Posterior vena cava (tissue), 2 donors: ENCODE results near the gene EXOC6. TPM values are rescaled to one million over a fixed set of nuclear protein-coding genes. Genes with fewer than 3 reads are reported as not detected.

ENCODE experiments used
- DNase-seq: peaks from one replicate; pipeline ENCODE4 v3.0.0-alpha.2; 2020; ENCODE audit warnings: low spot score
- intact Hi-C, 2 donors: fragments of 100-400 bp; cut with DNase I; formaldehyde crosslinking; loops; one replicate each; pipeline versions ENCODE4 v1.14.1 to v1.14.2; 2022 to 2023
- total RNA-seq, 2 donors: library from RNA; stranded (reverse); fragmentation: NEBNext Ultra II Directional; extraction: Animal tissue kit (Norgen Biotek cat#: 25700); gene quantifications; one replicate each; pipeline ENCODE4 v1.2.1, GENCODE V29; 2021
- donor health status: DM: yes; HTN: yes; CAD: no.
- donor health status: DM: yes; HTN: yes; CAD: no.

Gene EXOC6
- total RNA-seq, 2 donors from 2014 or later = 13.1 to 17.6 TPM

- DNase-seq = no peak
Observed at GRCh38 chr10:92832121-92832520, 16.2 kb upstream of the EXOC6 start.

GRCh38 chr10:92832998-92833650, 15.2 kb upstream of the EXOC6 start:
- DNase-seq = no peak
- intact Hi-C loops = no loop called here

More at GRCh38 chr10:92832121-92832520, 16.2 kb upstream of the EXOC6 start:
- intact Hi-C loops = no loop called here

GRCh38 chr10:92834331-92834730, 14.0 kb upstream of the EXOC6 start:
- intact Hi-C loops = no loop called here
- no peak for DNase-seq

GRCh38 chr10:92834986-92835385, 13.3 kb upstream of the EXOC6 start:
- intact Hi-C loops = no loop called here
- no peak for DNase-seq

GRCh38 chr10:92837456-92837855, 10.9 kb upstream of the EXOC6 start:
- no peak for DNase-seq
- intact Hi-C loops = no loop called here

- peak; percentile 88 for DNase-seq
- intact Hi-C loops = loop anchor here in 1 of 2 donors (5.0 kb wide), 2 partner anchors 43 to 1212 kb away; no protein-coding TSS in a partner anchor
Observed at GRCh38 chr10:92839191-92840085, 8.9 kb upstream of the EXOC6 start.

- intact Hi-C loops = loop anchor here in 1 of 2 donors (5.0 kb wide), 2 partner anchors 38 to 1217 kb away; no protein-coding TSS in a partner anchor
- no peak for DNase-seq
Observed at GRCh38 chr10:92844746-92845145, 3.6 kb upstream of the EXOC6 start.

- intact Hi-C loops = no loop called here
- no peak for DNase-seq
Observed at GRCh38 chr10:92845921-92846320, 2.4 kb upstream of the EXOC6 start.

GRCh38 chr10:92846344-92846743, 2.0 kb upstream of the EXOC6 start:
- intact Hi-C loops = no loop called here
- no peak for DNase-seq

- DNase-seq = no peak
- intact Hi-C loops = no loop called here
Observed at GRCh38 chr10:92846854-92847201, 1.5 kb upstream of the EXOC6 start.

- no peak for DNase-seq
- intact Hi-C loops = no loop called here
Observed at GRCh38 chr10:92847202-92847864, 987 bp upstream of the EXOC6 start.

- DNase-seq = no peak
- intact Hi-C loops = no loop called here
Observed at GRCh38 chr10:92848037-92848440, 281 bp upstream of the EXOC6 start.

- DNase-seq = no peak
- intact Hi-C loops = no loop called here
Observed at GRCh38 chr10:92849234-92849525, 860 bp downstream of the EXOC6 start.

GRCh38 chr10:92849576-92850090, 1.3 kb downstream of the EXOC6 start:
- no peak for DNase-seq
- intact Hi-C loops = no loop called here

- intact Hi-C loops = no loop called here
- DNase-seq = no peak
Observed at GRCh38 chr10:92850185-92850584, 1.9 kb downstream of the EXOC6 start.

- DNase-seq = no peak
- intact Hi-C loops = no loop called here
Observed at GRCh38 chr10:92851003-92851402, 2.7 kb downstream of the EXOC6 start.

- intact Hi-C loops = no loop called here
- no peak for DNase-seq
Observed at GRCh38 chr10:92855560-92855959, 7.2 kb downstream of the EXOC6 start.

- no peak for DNase-seq
- intact Hi-C loops = no loop called here
Observed at GRCh38 chr10:92857904-92858514, 9.7 kb downstream of the EXOC6 start.

GRCh38 chr10:92867235-92867634, 18.9 kb downstream of the EXOC6 start:
- intact Hi-C loops = no loop called here
- DNase-seq = no peak

- DNase-seq = no peak
- intact Hi-C loops = no loop called here
Observed at GRCh38 chr10:92868036-92868435, 19.7 kb downstream of the EXOC6 start.
